Esophagus muscularis mucosa (tissue), 4 donors: ENCODE measurements around the gene UBTD1.

Experiments
- CTCF ChIP-seq, 3 experiments: fragments of 200-600 bp in 2 of 3; fragments of 450-650 bp in 1 of 3; sonication (generic) in 2 of 3; IDR thresholded peaks; one replicate each; pipeline ENCODE4 v1.5.1; 2017 to 2019; ENCODE audit warnings: antibody characterized with exemption in 3 of 3, mild to moderate bottlenecking in 2 of 3, moderate library complexity in 1 of 3
- EP300 ChIP-seq: sonication (generic); formaldehyde crosslinking; IDR thresholded peaks from one replicate; pipeline ENCODE4 v1.6.1; 2017; ENCODE audit warnings: antibody characterized with exemption
- POLR2A ChIP-seq: fragments of 450-650 bp; IDR thresholded peaks from one replicate; pipeline ENCODE4 v1.6.1; 2017; ENCODE audit warnings: antibody characterized with exemption, moderate library complexity, mild to moderate bottlenecking, low read depth
- POLR2AphosphoS5 ChIP-seq, 2 donors: sonication (generic); formaldehyde crosslinking; IDR thresholded peaks; one replicate each; pipeline ENCODE4 v1.6.1; 2017; ENCODE audit warnings: antibody characterized with exemption in 2 of 2

- no peak for TF ChIP-seq CTCF (IDR thresholded peaks at IDR 0.05)
- TF ChIP-seq POLR2A = peak; percentile 41
- TF ChIP-seq POLR2AphosphoS5 (IDR thresholded peaks at IDR 0.05) = peak; percentile 73 to 82
- no peak for TF ChIP-seq EP300
Observed at GRCh38 chr10:97497572-97498075, 1.1 kb upstream of the UBTD1 start.
